Inflammatory macrophage treated with lipopolysaccharide for 4 hours (primary cell): ENCODE results near the gene PALD1.
"Not testable (repeated sequence)": the region's sequence is repeated elsewhere in the genome, so short reads cannot be mapped to it uniquely, and the experiment has no call there.

Experiments
- DNase-seq: peaks from one replicate; pipeline ENCODE4 v3.0.0-alpha.2; 2020

Gene PALD1

GRCh38 chr10:70592746-70593512, 114.4 kb downstream of the PALD1 start:
- DNase-seq: no peak

GRCh38 chr10:70593513-70593890, 114.9 kb downstream of the PALD1 start:
- DNase-seq: no peak

DNA sequence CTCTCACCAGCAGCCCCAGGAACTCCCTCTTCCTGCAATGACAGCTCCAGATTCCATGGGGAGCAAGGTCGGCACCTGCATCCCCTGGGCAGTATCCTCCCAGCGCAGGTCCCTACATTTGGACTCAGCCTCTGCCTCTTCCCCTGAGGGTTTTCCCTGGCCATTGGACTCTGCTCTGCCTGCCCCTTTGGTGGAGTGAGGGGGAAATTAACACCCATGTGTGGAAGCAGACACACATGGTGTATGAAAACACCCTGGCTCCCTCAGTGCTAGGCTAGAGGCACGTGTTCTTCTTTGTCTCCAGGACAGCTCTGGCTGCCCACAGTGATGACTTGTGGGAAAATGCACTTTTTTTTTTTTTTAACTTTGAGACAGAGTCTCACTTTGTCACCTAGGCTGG, 115.6 kb downstream of the PALD1 start:
- DNase-seq: no peak

- DNase-seq: no peak
Measured at GRCh38 chr10:70595566-70596016, 117.0 kb downstream of the PALD1 start.

DNA sequence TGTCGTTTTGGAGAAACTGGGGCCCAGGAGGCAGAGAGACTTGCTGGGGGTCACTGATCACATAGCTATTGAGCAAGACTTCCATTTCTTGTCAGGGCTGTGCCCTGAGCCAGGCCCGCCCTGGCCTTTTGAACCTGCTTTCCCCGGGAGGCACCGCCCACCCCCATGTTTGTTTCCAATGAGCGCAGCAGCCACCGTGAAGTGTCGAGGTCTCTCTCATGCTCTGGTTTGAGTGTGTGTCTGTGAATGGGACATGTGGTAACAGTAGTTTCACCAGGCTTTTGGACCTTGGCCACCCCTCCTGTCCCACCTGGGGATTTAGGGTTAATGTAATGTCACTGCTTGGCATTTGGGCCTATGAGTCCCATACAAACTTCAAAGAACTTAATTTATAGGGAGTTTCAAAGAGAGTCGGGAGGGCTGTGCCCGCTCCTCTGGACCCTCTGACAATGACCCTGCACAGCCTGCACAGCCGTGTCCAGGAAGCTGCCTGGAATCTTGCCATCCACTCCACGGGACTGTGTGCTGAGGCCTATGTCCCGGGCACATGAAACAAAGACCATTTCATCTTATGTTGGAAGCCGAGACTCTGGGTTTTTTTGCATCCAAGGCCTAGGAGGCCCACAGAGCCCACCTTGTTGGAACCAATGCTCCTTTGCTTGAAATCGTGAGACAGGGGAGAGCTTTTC, 117.7 kb downstream of the PALD1 start:
- DNase-seq: no peak

GRCh38 chr10:70596860-70597809, 118.6 kb downstream of the PALD1 start:
- DNase-seq: no peak

GRCh38 chr10:70597856-70598815, 119.6 kb downstream of the PALD1 start:
- no peak for DNase-seq

DNA sequence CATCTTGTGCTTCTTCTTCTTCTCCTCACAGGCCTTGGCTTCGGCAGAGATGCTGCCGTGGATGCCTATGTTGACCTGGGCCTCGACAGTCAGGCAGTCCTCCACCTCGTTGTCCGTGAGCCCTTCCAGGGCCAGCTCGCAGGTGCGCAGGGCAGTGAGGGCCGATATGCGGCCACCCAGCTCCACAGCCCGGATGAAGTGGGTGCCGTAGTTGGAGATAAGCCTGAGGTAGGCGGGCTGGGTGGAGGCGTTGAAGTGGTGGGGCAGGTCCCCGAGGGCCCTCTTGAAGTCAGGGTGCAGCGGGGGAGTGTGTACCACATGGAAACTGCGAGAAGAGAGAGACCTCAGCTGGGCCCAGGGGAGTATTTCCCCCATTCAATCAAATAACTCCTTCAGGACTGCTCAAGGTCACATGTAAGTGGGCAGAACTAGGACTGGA, 120.3 kb downstream of the PALD1 start:
- no peak for DNase-seq

DNA sequence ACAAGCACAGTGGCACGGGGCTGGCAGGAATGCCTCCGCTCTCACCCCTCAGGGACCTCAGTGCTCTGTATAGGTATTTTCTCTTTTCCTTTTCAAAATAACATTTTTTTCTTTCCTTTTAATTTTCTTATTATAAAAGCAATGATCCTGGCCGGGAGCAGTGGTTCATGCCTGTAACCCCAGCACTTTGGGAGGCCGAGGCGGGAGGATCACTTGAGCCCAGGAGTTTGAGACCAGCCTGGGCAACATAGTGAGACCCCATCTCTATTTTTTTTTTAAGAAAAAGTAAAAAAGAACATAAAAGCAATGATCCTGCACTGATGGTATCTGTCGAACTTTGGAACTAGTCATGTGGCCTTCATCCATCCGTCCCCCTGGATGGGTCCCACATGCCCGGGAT, 120.8 kb downstream of the PALD1 start:
- DNase-seq: no peak

DNA sequence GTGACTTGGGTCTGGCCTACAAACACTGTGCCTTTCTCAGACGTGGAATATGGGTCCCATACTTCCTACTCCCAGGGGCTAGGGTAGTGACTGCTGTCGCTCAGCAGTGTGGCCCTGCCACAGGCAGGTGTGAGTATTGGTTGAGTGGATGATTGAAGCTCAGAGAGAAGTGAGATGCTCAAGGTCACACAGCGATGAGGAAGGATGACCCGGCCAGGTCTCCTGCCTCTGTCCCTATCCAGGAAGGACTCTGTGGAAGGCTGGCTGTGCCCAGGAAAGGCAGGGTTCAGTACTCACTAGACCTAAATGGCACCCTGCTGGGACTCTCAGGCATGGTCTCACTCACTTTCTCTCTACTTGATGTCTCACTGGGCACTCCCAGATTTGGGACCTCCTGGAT, 121.2 kb downstream of the PALD1 start:
- no peak for DNase-seq

- no peak for DNase-seq
Measured at GRCh38 chr10:70600512-70601395, 122.2 kb downstream of the PALD1 start.

GRCh38 chr10:70601746-70602145, 123.2 kb downstream of the PALD1 start:
- DNase-seq: no peak

DNA sequence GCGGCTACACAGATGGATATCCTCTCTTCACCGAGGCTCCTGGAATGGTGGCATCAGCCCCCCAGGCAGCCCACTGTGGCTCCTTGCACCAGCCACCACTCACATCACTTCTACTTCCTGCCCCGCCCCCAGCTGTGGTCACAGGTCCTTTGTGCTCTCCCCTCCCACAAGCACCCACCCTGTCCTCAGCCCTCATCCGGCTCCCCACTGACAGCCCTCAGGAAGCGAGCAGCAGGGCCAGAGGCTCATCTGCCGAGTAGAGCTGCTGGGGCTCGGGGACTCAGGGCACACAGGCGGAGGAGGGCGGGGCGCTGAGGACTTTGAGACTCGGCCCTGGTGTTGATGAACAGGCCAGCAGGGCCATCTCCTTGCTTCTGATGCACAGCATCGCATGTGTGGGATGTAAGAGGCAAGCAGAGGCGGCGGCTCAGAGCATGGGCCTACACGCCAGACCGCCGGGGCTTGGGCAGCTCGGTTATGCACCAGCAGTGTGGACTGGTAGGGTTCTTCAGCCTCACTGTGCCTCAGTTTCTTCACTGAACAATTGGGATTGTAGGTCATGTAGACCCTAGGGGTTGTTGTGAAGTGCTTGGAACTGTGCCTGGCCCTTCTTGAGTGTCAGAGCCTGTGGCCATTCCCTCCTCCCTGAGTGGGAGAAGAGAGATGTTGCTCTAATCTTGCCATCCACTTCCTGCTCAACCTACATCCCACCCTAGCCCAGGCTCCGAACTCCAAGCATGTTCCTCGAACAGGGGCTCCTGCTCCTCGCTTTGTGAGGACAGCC, 124.3 kb downstream of the PALD1 start, which contains the start of gene PRF1:
TSS of gene PRF1 (minus strand) at position 77 of the 784 bp plus-strand sequence. CDS start 1,839 bp downstream, outside the sequence.
- no peak for DNase-seq

DNA sequence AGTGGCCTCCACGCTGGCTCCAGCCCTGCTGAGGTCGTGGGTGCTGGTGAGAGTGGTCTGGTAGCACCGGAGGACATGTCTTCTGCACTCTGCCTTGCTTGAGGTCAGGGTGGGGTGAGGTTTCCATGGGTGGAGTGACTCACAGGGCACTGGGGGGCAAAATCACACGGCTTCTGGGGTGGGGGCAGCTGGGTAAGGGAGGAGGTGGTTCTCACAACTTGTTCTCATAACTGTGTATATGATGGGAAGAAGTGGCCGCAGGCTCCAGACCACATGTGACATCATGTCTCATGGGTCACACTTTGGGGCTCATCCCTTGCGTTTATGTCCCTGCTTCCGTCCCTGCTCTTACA, 124.9 kb downstream of the PALD1 start:
- no peak for DNase-seq

- DNase-seq: no peak
Measured at GRCh38 chr10:70604106-70604505, 125.5 kb downstream of the PALD1 start.

- peak; percentile 68 for DNase-seq
Measured at GRCh38 chr10:70605161-70605560, 126.6 kb downstream of the PALD1 start.

- DNase-seq: no peak
Measured at GRCh38 chr10:70607936-70608335, 129.4 kb downstream of the PALD1 start.

DNA sequence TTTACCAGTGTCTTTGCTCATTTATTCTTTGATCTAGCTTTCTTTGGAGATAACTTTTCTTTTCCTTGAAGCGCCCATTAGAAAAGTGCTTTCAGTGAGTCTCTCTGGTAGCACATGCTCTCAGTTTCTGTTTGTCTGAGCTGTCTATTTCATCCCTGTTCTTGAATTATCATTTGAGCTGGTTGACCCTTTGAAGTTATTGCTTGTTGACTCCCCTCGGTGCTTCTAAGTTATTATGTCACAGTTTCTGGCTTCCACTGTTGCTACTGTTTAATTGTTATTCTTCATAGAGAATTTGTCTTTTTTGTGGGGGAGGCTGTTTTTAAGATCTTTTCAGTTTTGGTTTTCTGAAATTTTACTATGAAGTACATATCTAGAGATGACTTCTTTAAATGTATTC, 135.4 kb downstream of the PALD1 start:
- DNase-seq: no peak

- DNase-seq: not testable (repeated sequence)
Measured at GRCh38 chr10:70614364-70614763, 135.8 kb downstream of the PALD1 start.

DNA sequence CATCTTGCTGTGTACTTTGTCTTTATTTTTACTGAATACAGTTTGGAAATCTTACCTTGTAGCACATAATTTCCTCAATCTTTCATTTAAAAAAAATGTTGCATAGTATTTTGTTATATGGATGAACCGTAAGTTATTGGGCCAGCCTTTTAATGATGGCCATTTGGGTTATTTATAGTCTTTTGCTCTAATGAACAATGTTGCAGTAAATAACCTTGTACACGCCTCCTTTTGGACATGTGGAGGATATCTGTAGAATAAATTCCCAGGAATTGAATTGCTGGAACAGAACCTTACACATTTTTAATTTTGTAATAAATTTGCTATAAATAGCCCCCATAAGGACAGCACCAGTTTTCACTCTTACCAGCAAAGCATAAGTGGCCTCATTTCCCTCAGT, 136.6 kb downstream of the PALD1 start:
- DNase-seq: no peak
